ENCODE measurements around the gene SLC9A4.

DNA sequence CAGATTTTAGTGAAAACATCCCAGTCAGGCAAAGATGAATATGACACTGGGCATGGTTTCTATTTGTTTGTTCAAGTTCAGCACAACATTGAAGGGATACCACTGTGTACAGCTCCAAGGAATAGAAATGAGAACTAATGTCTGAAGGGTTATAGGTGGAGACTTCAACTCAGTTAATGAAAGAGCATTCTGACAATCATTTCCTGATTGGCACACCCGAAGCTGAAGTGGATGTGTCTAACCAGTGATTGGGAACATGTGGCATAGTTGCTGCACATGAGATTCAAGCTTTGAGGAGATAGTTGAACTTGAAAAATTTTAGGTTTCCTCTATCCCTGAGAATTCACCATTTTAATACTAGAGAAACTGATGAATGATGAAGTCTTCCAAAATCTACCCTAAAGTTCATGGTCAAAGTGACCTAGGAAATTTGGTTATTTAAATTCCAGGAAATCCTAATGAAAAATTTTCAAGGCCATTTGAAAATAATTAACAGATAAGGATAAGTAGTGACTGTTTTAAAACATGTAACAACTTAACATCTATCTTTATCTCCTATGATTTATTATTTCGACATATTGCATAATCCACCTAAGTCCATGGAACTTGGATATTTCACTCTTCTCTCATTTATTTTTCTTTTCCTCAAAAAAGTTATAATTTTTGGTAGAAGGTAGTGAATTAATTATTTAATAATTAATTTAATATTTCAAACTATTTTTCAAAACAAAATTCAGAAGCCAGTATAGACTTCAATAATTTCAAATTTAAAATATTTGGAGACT, 38.0 kb downstream of the SLC9A4 start:
- TF ChIP-seq, protein P1, sequence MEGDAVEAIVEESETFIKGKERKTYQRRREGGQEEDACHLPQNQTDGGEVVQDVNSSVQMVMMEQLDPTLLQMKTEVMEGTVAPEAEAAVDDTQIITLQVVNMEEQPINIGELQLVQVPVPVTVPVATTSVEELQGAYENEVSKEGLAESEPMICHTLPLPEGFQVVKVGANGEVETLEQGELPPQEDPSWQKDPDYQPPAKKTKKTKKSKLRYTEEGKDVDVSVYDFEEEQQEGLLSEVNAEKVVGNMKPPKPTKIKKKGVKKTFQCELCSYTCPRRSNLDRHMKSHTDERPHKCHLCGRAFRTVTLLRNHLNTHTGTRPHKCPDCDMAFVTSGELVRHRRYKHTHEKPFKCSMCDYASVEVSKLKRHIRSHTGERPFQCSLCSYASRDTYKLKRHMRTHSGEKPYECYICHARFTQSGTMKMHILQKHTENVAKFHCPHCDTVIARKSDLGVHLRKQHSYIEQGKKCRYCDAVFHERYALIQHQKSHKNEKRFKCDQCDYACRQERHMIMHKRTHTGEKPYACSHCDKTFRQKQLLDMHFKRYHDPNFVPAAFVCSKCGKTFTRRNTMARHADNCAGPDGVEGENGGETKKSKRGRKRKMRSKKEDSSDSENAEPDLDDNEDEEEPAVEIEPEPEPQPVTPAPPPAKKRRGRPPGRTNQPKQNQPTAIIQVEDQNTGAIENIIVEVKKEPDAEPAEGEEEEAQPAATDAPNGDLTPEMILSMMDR (IDR thresholded peaks at IDR 0.05; ENCODE audit: poor library complexity, severe bottlenecking): no peak
- TF ChIP-seq EZH2 (IDR thresholded peaks at IDR 0.05; ENCODE audit: borderline replicate concordance, insufficient read depth, low read length, poor library complexity, severe bottlenecking): no peak
- no peak for TF ChIP-seq RAD21 (conservative IDR thresholded peaks at IDR 0.05)
- no peak for TF ChIP-seq SMC3 (conservative IDR thresholded peaks at IDR 0.05; ENCODE audit: poor library complexity)
- TF ChIP-seq POLR2AphosphoS5 (IDR thresholded peaks at IDR 0.05): no peak
